Measurements from ENCODE around the gene KCNQ2.

KCNQ2 gene

GRCh38 chr20:63446216-63447024 is 26.0 kb downstream of the KCNQ2 start:
- no peaks in the 10 kb centered on the region for H3K27me3 ChIP-seq (ENCODE audit: low read length)
- no peaks in the 10 kb centered on the region for H4K20me1 ChIP-seq (ENCODE audit: low read depth, low read length)
- H3K4me2 ChIP-seq (ENCODE audit: low read depth, low read length, poor library complexity, severe bottlenecking), result no peak overlapping the region
- H3K9me2 ChIP-seq (replicated peaks; ENCODE audit: insufficient read depth, low read length), result no peaks in the 10 kb centered on the region
- no peaks in the 10 kb centered on the region for H3F3A ChIP-seq (ENCODE audit: insufficient read depth)
- H3K36me3 ChIP-seq (ENCODE audit: low read length), result no peaks in the 10 kb centered on the region
- H3K27ac ChIP-seq (ENCODE audit: low read depth, low read length), result no peak overlapping the region
- H3K79me2 ChIP-seq (ENCODE audit: insufficient read depth, low read length), result no peaks in the 10 kb centered on the region
- TF ChIP-seq CTCF (IDR thresholded peaks at IDR 0.05; ENCODE audit: insufficient read depth, low read length, poor library complexity, severe bottlenecking), result no peak
- no peak for TF ChIP-seq EZH2phosphoT487 (conservative IDR thresholded peaks at IDR 0.05; ENCODE audit: low read length)
- H3K9ac ChIP-seq (ENCODE audit: low read length), result no peak overlapping the region
- H3K9me3 ChIP-seq (ENCODE audit: insufficient read depth, low read length), result no peaks in the 10 kb centered on the region
- no peak overlapping the region for H3K4me3 ChIP-seq (ENCODE audit: insufficient read depth, low read length, poor library complexity, severe bottlenecking)
- no peak overlapping the region for H2AFZ ChIP-seq (ENCODE audit: low read depth, low read length, severe bottlenecking)

GRCh38 chr20:63445075-63445734 is 27.2 kb downstream of the KCNQ2 start:
- Histone ChIP-seq H3K9me2 (replicated peaks; ENCODE audit: insufficient read depth, low read length) (no peaks in the 10 kb centered on the region), H2AFZ (ENCODE audit: low read depth, low read length, severe bottlenecking) (no peak overlapping the region), H3K9me3 (ENCODE audit: insufficient read depth, low read length) (no peaks in the 10 kb centered on the region), H3K36me3 (ENCODE audit: low read length) (no peaks in the 10 kb centered on the region), H3K4me2 (ENCODE audit: low read depth, low read length, poor library complexity, severe bottlenecking) (no peak overlapping the region), H3K27ac (ENCODE audit: low read depth, low read length) (no peak overlapping the region), H3K79me2 (ENCODE audit: insufficient read depth, low read length) (no peaks in the 10 kb centered on the region), H4K20me1 (ENCODE audit: low read depth, low read length) (no peaks in the 10 kb centered on the region), H3K27me3 (ENCODE audit: low read length) (no peaks in the 10 kb centered on the region), H3K4me3 (ENCODE audit: insufficient read depth, low read length, poor library complexity, severe bottlenecking) (no peak overlapping the region), H3K9ac (ENCODE audit: low read length) (no peak overlapping the region), H3F3A (ENCODE audit: insufficient read depth) (no peaks in the 10 kb centered on the region)
- TF ChIP-seq EZH2phosphoT487 (conservative IDR thresholded peaks at IDR 0.05; ENCODE audit: low read length) (no peak), CTCF (IDR thresholded peaks at IDR 0.05; ENCODE audit: insufficient read depth, low read length, poor library complexity, severe bottlenecking) (no peak)

- Histone ChIP-seq H3F3A (ENCODE audit: insufficient read depth) (no peaks in the 10 kb centered on the region), H3K36me3 (ENCODE audit: low read length) (no peaks in the 10 kb centered on the region), H4K20me1 (ENCODE audit: low read depth, low read length) (no peaks in the 10 kb centered on the region), H2AFZ (ENCODE audit: low read depth, low read length, severe bottlenecking) (no peak overlapping the region), H3K27me3 (ENCODE audit: low read length) (no peaks in the 10 kb centered on the region), H3K9me3 (ENCODE audit: insufficient read depth, low read length) (no peaks in the 10 kb centered on the region), H3K4me2 (ENCODE audit: low read depth, low read length, poor library complexity, severe bottlenecking) (no peak overlapping the region), H3K4me3 (ENCODE audit: insufficient read depth, low read length, poor library complexity, severe bottlenecking) (no peak overlapping the region), H3K27ac (ENCODE audit: low read depth, low read length) (no peak overlapping the region), H3K79me2 (ENCODE audit: insufficient read depth, low read length) (no peaks in the 10 kb centered on the region), H3K9me2 (replicated peaks; ENCODE audit: insufficient read depth, low read length) (no peaks in the 10 kb centered on the region), H3K9ac (ENCODE audit: low read length) (no peak overlapping the region)
- TF ChIP-seq CTCF (IDR thresholded peaks at IDR 0.05; ENCODE audit: insufficient read depth, low read length, poor library complexity, severe bottlenecking) (no peak), EZH2phosphoT487 (conservative IDR thresholded peaks at IDR 0.05; ENCODE audit: low read length) (no peak)
Measured at GRCh38 chr20:63444548-63444947, 27.9 kb downstream of the KCNQ2 start.

Data from SU-DHL-6 (cell line).